A549 treated with AZD9567 at 1 μM for 4 hours (cell line): ENCODE measurements around the gene BTN2A1. TPM values are rescaled to one million over a fixed set of nuclear protein-coding genes. Genes with fewer than 3 reads are reported as not detected.

Source experiments
- total RNA-seq: library from RNA; stranded (reverse); fragments of 200-300 nt; extraction: Qiagen RNA extraction; gene quantifications from 5 replicates; pipeline ENCODE4 v1.2.3, GENCODE V29; 2022; ENCODE audit not compliant: insufficient read depth

The BTN2A1 gene
- 14.3 to 20.5 TPM (median 18.9 TPM) in 5 replicates for total RNA-seq

DNA sequence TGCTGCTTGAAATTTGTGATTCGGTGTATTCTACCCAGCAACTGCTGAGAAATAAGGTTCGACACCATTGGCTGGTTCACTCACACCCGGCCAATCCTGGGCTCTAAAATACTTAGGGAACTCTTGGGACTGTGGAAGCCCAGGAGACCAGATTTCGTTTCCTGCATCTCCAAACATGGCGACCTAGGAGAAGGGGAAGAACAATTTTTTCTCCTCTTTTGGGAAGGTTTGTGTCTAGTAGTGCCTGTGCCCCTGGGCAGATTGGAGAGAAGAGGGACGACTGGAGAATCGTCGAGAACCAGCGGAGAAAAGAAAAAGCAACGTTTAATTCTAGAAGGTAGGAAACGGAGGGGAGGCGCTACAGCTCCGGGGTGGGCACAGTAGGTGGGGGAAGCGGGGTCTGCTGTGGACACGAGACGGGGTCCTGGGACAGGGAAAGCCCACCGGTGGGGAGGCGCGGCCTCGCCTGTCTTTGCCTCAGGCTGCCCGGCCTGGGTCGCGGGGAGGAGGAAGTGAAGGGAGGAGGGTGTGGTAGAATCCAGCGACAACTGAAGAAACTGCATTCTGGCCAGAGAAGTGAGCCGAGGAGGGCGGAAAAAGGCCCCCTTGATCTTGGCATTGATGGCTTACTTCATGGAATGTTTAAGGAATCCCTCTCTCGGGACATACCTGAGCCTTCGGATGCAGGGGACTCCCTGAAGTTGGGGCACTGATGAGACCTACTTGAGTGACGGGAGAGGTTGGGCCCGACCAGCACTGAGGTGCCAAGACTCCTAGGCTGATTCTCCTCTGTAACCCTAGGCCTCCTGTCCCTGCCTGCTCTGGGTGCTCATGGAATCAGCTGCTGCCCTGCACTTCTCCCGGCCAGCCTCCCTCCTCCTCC, at the start of gene BTN2A1:
Gene BTN2A1, plus strand, starts transcription at position 150 of the 883 bp plus-strand sequence. Its CDS starts 682 bp downstream, at position 832.

DNA sequence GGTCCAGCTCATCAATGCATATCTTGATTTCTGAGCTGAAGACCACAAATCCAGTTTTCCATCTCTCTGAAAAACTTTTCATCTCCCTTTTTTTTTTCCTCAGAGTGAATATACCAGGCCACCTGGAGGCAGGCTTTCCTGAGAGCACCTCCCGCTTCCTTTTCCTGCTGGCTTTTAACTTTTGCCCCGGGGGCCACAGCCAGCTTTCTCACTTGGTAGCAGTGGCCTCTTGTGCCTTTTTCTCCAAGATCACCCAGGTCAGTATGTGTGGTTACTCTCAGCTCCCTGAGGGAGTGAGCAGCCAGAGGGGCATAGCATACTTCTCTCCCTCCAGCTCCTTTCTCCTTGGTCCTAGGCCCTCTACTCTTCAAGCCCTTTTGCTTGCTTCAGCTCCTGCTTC, 42.3 kb downstream of the BTN2A1 start, which contains the start of gene BTN1A1:
Gene BTN1A1, plus strand, starts transcription at position 202 of the 400 bp plus-strand sequence. CDS start 984 bp downstream, outside the sequence.

Other genes with a start within 250 kb of the BTN2A1 start
- 2.8 to 3.6 TPM (median 2.9 TPM) in 5 replicates for gene BTN3A2, start 92.8 kb upstream of the BTN2A1 start, total RNA-seq
- 4.6 to 6.4 TPM (median 5.8 TPM) in 5 replicates for gene BTN2A2, start 74.8 kb upstream of the BTN2A1 start, total RNA-seq
- 1.6 to 3.4 TPM (median 2.4 TPM) in 5 replicates for gene BTN3A1, start 55.7 kb upstream of the BTN2A1 start, total RNA-seq
- 0.45 to 9.2 TPM (median 0.96 TPM) in 5 replicates for gene BTN3A3, start 17.5 kb upstream of the BTN2A1 start, total RNA-seq
- gene BTN1A1, start 42.3 kb downstream of the BTN2A1 start, total RNA-seq: not detected in 5 replicates
- gene HMGN4, start 80.4 kb downstream of the BTN2A1 start, total RNA-seq: 60.8 to 87.1 TPM (median 78.5 TPM) in 5 replicates
- gene ABT1, start 139.0 kb downstream of the BTN2A1 start, total RNA-seq: 12.9 to 13.9 TPM (median 13.6 TPM) in 5 replicates
- 5.4 to 6.4 TPM (median 6.1 TPM) in 5 replicates for gene ZNF322, start 201.8 kb downstream of the BTN2A1 start, total RNA-seq